GM12892 (cell line): Measurements from ENCODE around the gene MYL6.

Source experiments
- POLR2A ChIP-seq: IDR thresholded peaks from 2 replicates; pipeline ENCODE4 v1.6.1; 2011; ENCODE audit warnings: low read depth, low read length, control low read depth
- POLR2AphosphoS5 ChIP-seq: IDR thresholded peaks from 2 replicates; pipeline ENCODE4 v1.6.1; 2011; ENCODE audit warnings: low read depth, low read length, control low read depth
- TAF1 ChIP-seq: IDR thresholded peaks from 2 replicates; pipeline ENCODE4 v1.6.1; 2011; ENCODE audit warnings: low read depth, mild to moderate bottlenecking, control low read depth, low read length, borderline replicate concordance

DNA sequence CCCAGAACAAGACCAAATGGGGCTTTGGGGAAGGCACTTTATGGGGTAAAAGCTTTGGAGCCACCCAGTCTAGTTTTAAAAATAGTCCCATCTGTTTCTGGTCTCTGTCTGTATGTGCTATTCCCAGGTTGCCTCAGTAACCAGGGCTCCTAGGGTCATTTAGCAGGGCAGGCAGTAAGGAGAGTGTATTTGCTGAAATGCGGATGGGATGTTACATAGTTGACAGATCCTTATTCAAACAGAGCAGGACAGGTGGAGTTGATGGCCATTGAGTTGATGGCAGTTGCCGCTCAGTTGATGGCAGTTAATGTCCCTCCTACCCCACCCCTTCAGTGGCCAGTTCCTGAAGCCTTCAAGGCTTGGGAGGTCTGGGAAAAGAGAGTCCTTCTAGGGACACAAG is 35.5 kb upstream of the MYL6 start:
- TF ChIP-seq POLR2A (no peak), TAF1 (no peak), POLR2AphosphoS5 (no peak)
